NCI-H128 (cell line): ENCODE measurements around the gene SLC4A4.

Experiments
- DNase-seq: peaks from one replicate; lab custom pipeline; 2025; ENCODE audit not compliant: unreplicated experiment; lab: John Stamatoyannopoulos, UW

Gene SLC4A4

DNA sequence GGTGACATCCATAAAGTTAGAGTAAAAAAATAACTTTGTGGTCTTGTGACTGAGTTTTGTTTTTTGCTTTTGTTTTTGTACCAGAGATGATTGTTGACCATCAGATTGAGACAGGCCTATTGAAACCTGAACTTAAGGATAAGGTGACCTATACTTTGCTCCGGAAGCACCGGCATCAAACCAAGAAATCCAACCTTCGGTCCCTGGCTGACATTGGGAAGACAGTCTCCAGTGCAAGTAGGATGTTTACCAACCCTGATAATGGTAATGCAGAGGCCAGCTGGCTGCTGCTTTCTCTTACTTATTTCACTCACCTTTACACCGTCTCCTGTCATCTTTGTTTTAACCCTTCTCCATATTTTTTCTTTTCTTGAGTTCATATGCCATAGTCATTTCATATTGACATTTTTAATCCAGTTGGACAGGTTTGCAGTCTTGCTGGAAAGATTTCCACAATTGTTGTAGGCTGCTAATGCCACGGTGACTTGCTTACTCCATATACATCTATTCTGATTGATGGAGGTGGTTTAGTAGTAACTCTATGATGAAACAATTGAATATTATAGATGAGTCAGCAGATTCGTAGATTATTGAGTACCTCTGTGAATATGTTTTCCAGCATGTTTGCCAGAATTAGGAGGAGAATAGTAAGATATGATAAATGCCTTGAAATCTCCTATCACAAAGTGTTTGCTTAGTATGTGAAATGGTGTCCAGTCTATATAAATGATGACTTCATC, 18.3 kb downstream of the SLC4A4 start:
- no peak for DNase-seq

- DNase-seq, result no peak
Measured at GRCh38 chr4:71360844-71361243, 22.0 kb downstream of the SLC4A4 start.

GRCh38 chr4:71361476-71361875, 22.7 kb downstream of the SLC4A4 start:
- DNase-seq, result no peak

DNA sequence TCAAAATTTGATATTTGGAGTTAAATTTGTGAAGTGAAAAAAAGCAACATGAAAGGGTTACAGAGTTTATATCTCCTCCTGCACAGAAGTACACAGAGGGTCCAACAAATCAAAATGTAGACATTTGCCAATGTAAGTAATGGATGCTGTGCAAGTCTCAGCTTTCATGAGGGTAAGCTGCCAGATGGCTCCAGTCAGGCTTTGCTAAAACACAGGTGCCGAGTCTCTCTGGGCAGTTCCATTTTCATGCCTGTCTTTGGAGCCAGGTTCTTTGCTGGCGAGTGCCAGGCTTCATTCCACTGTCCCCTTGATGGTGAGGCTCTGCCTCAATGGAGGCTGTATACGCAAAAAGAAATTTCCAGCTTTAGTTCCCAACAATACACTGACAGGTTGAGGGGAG, 27.9 kb downstream of the SLC4A4 start:
- no peak for DNase-seq

DNA sequence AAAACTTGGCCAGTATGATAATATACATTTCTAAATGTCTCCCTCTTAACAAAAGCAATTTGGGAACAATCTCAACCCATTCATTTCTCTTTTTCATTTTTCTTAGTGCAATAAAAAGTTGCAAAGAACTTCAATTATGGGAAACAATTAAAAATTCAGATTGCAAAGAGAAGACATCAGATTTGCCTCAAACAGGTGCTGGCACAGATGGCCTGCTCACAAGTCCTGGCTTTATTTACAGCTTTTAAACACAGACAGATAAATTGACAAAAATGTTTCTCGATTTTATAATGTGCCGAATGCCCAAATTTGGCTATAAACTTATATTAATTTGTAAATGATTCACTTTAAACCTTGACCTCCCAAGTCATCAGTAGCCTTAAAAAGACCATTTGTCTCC, 28.7 kb downstream of the SLC4A4 start:
- DNase-seq, result no peak

GRCh38 chr4:71368906-71369305, 30.1 kb downstream of the SLC4A4 start:
- no peak for DNase-seq

DNA sequence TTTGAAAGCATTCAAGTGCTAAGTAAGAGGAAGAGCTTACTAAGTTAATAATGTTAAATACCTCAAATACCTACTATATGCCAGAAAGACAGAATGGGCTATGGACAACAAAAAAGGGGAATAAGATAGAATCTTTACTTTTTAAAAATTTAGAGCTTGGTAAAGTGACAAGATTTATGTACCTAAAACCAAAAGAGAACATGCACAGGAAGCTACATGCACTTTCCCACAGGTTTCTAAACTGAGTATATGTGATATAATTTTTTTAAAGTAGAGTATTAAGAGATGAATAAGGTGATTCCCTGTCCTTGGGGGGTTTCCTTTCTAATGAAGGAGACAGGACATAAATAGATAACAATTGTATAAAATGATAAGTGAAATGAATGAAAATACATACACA, 30.7 kb downstream of the SLC4A4 start:
- no peak for DNase-seq

GRCh38 chr4:71375494-71375893, 36.7 kb downstream of the SLC4A4 start:
- no peak for DNase-seq

DNA sequence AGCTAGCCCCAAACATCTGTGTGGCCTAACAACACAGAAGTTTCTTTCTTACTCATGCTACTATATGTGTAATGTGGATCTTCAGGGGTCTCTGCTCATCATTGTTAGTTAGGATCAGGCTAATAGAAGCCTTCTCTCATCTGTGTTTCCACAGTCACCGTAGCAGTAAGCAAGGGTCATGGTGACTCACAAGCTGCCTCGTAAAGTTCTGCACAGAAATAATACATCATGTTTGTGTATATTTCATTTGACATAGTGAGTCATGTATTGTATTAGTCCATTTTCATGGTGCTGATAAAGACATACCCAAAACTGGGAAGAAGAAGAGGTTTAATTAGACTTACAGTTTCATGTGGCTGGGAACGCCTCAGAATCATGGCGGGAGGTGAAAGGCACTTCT, 38.7 kb downstream of the SLC4A4 start:
- no peak for DNase-seq

DNA sequence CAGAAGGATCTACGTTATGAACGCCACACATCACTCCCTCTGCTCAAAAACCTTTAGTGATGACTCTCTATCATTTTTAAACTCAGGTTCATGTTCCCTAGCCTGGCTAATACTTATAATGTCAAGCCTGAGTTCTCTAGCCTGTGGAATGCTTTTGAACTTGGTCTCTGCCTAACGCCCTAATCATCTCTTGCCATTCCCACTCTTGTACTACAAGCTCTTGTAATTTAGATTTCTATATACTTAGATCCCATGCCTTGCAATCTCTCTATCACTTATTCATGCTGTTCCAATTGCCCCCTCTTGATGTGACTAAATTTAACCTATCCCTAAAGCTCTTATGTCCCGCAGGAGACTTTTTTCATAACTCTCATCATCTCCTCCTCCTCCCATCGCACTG, 40.3 kb downstream of the SLC4A4 start:
- DNase-seq, result no peak

DNA sequence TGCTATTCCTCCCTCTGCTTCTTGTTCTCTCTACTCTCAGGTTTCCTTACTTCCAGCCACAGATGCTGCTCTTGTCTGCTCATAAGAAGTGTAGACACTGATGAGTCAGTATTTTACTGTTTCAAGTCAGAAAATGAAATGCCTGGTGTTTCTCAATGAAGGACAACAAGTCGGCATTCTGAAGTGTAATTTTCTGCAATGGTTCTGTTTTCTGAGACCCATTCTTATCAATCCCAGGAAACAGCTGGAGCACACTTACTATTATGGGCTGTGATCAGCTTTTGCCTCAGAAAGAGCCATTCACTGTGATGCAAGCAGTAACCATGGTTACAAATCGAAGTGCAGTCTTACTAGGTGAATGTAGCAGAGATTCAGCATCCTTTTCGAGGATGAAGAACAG, 42.0 kb downstream of the SLC4A4 start:
- no peak for DNase-seq

DNA sequence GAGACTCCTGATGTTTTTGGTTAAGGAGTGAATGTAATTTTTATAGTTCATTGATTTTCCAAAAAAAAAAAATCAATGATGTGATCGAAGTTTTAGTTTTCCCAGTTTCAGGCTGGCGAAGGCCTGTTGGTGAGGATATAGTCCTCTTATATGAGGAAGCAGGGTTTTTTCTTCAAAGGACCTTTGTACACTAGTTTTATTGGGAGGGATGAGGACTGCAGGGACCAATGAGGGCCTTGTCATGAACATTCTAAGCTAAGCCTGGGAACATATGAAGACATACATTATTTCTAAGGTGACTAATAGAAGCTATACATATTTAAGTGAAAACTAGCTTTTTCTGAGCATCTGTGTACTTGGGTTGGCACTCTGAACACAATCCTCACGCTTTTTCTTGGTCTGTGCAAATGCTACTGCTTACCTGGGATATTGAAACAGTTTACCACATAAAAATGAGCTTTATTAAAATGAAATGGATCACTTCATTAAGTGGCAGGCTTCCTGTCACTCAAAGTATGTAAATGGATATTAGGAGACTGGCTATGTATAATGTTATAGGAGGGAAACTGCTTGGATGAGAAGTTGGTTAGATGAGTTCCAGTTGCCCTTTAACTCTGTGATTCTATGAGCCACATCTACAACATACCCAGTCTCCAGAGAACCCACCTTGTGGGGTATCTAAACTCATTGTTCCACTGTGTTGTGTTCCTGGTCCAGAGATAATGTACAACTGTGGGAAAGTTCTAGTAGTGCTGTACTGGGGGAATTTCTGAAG, 43.5 kb downstream of the SLC4A4 start:
- DNase-seq, result no peak

DNA sequence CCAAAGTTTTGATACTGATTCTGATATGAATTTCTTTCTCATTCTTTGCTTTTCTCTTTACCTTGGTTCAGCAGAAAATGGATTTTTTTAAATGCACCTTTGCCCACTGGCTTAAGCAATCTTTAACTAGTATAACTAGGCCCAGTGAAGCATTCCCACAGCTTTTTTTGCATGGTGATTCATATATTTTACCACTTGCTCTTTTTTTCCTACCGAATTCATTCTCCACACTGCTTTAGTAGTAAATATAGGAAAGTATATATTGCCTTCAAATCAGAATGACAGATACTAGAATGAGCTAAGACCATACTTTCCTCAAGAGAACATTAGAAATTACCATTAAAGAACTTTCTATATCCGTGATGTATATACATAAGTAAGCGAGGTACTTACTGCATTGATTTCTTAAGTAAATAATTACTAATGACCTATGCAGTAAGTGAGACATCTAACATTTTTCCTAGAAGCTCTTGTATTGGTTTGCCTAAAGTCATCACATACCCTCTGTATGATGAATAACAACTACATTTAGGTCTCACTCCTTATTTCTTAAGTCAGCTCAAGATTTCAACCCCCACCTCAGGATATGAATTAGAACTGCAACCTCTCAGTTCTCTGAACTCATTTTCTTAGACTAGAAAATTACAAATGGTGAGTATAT, 44.2 kb downstream of the SLC4A4 start:
- no peak for DNase-seq

- no peak for DNase-seq
Measured at GRCh38 chr4:71383984-71384383, 45.2 kb downstream of the SLC4A4 start.

- DNase-seq, result no peak
Measured at GRCh38 chr4:71389149-71389827, 50.5 kb downstream of the SLC4A4 start.

GRCh38 chr4:71392109-71392508, 53.3 kb downstream of the SLC4A4 start:
- DNase-seq, result no peak

- no peak for DNase-seq
Measured at GRCh38 chr4:71396382-71396781, 57.6 kb downstream of the SLC4A4 start.

DNA sequence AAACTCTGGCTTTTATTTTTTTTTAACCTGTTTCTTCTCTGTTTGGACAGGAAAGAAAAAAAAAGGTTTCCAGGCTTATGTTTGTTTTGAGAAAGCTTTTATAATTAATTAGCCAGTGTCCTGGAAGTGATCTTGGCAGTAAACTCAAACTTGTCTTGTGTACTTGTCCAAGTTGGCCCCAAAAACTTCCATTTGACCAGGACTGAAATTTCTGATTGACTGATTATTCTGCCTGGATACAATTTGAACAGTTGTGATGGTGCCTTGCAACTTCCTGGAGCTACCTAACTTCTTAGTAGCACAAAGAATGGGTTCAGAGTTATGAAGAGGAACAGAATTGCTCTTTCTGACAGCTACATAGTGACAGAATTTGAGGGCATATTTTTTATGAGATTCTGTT, 62.0 kb downstream of the SLC4A4 start:
- no peak for DNase-seq

DNA sequence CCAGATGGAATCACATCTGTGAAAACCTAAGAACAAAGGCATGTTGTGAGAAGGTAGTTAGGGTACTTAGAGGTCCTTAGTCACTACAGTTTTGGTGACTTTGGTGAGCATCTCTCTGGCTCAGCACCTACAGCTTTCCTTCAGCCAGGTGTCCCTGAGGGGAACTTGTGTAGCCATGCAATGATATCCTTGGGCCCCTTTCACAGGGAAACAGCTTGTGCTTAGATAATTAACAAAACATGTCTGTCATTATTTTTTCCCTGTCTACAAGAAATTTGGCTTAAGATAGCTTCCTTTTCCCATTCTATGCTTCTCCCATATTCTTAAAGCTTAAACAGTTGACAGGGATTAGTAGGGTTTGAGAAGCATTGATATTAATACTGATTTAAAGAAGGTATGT, 63.8 kb downstream of the SLC4A4 start:
- no peak for DNase-seq

DNA sequence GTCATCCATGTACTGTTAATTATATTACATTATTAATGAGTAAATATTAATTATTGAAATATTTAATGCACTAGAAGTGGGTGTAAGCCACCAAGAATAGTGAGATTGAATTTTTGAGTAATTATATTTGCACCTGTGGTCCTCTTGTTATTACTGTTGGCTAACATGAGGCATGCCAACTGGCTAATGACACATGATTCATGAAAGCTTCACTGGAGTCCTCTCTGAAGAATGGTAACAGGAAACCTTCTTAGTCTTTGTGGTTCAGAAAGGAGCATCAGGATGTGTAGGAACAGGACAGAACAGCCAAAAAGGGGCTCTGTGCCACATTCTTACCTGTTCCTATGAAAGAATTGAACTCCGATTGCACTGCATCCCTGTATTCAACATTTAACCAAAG, 65.2 kb downstream of the SLC4A4 start:
- no peak for DNase-seq

DNA sequence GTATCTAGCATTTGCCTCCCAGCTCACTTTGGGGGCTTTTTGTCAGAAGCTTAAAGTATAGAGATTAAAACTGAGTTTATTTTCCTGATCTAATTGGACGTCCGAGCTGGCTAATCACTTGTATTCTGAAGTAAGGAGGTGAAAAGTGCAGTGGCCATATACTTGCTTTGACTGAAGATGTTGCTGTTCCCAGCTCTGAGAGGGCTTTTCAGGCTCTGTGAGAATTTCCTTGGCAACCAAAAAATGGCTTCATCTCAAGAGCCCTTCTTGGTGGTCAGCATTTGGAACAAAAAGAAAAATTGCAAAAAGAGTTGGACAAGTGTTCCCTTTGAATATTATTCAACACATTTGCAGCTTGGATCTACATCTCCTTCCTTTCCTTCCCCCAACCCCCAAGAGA, 67.0 kb downstream of the SLC4A4 start:
- DNase-seq, result no peak
